Sigmoid colon (tissue), 7 donors: ENCODE data around the gene ALDH4A1. TPM values are rescaled to one million over a fixed set of nuclear protein-coding genes. Genes with fewer than 3 reads are reported as not detected.

Experiments used
- DNase-seq: peaks from one replicate; pipeline ENCODE4 v3.0.0-alpha.2; 2019
- H3K27ac ChIP-seq, 4 donors: fragments of 200-600 bp; sonication (generic); one replicate each; pipeline ENCODE4 v1.5.1; 2016 to 2019; ENCODE audit warnings: mild to moderate bottlenecking in 1 of 4
- H3K27me3 ChIP-seq, 3 donors: fragments of 200-600 bp; sonication (generic); one replicate each; pipeline ENCODE4 v1.5.1; 2019; ENCODE audit warnings: mild to moderate bottlenecking in 1 of 3
- H3K36me3 ChIP-seq, 4 donors: fragments of 200-600 bp; sonication (generic); one replicate each; pipeline ENCODE4 v1.5.1; 2016 to 2019
- H3K4me1 ChIP-seq, 4 donors: fragments of 200-600 bp; sonication (generic); one replicate each; pipeline ENCODE4 v1.5.1; 2017 to 2019
- H3K4me3 ChIP-seq, 4 donors: fragments of 200-600 bp; sonication (generic); one replicate each; pipeline ENCODE4 v1.5.1; 2017 to 2019; ENCODE audit warnings: mild to moderate bottlenecking in 2 of 4, moderate library complexity in 1 of 4
- H3K9me3 ChIP-seq, 4 donors: fragments of 200-600 bp in 3 of 4; sonication (generic) in 3 of 4; one replicate each; pipeline versions ENCODE4 v1.5.1 to v1.6.1; 2013 to 2019
- CTCF ChIP-seq, 4 experiments: fragments of 450-650 bp in 3 of 4; fragments of 200-600 bp in 1 of 4; IDR thresholded peaks; one replicate each; pipeline ENCODE4 v1.5.1; 2016 to 2019; ENCODE audit warnings: antibody characterized with exemption in 4 of 4, mild to moderate bottlenecking in 3 of 4, moderate library complexity in 2 of 4
- EP300 ChIP-seq, 4 donors: sonication (generic); formaldehyde crosslinking; IDR thresholded peaks; one replicate each; pipeline ENCODE4 v1.6.1; 2017; ENCODE audit warnings: antibody characterized with exemption in 4 of 4
- POLR2A ChIP-seq, 2 donors: fragments of 450-650 bp; IDR thresholded peaks; one replicate each; pipeline ENCODE4 v1.6.1; 2016; ENCODE audit warnings: antibody characterized with exemption in 2 of 2, mild to moderate bottlenecking in 2 of 2, moderate library complexity in 2 of 2
- POLR2AphosphoS5 ChIP-seq, 4 donors: sonication (generic); formaldehyde crosslinking; IDR thresholded peaks; one replicate each; pipeline ENCODE4 v1.6.1; 2017; ENCODE audit warnings: antibody characterized with exemption in 4 of 4
- WGBS, 2 donors: extraction: QIAGEN DNeasy Blood & Tissue Kit; methylation state at CpG; one replicate each; pipeline ENCODE4 v1.1.7; 2013; 5-methylcytosine and 5-hydroxymethylcytosine counted together
- intact Hi-C: fragments of 100-400 bp; cut with DNase I; formaldehyde crosslinking; loops from one replicate; pipeline ENCODE4 v1.15.1; 2023
- polyA plus RNA-seq, 3 donors: library from polyadenylated mRNA; stranded (reverse); fragments of 200-250 nt; gene quantifications; one replicate each; pipeline ENCODE4 v1.2.3, GENCODE V29; 2013
- total RNA-seq, 4 donors: library from RNA; depleted of rRNA; stranded (reverse); fragments of >200 nt; gene quantifications; one replicate each; pipeline ENCODE4 v1.1.0, GENCODE V29; 2016
- donor health status: healthy with polysubstance abuse.
- donor health status: Bipolar disorder and iron deficiency.
- donor health status: healthy.

The ALDH4A1 gene
- total and polyA plus RNA-seq, 7 donors, result 2.4 to 12.8 (median 7.2) TPM

- no peak for DNase-seq
- Histone ChIP-seq H3K4me3 (no peak overlapping the region), H3K27ac (no peak overlapping the region), H3K4me1 (no peaks in the 10 kb centered on the region), H3K36me3 (peaks cover 0 to 14% (median 3%) of the 10 kb centered on the region in 4 donors), H3K9me3 (no peaks in the 10 kb centered on the region), H3K27me3 (no peaks in the 10 kb centered on the region)
- TF ChIP-seq EP300 (IDR thresholded peaks at IDR 0.05), result no peak
- TF ChIP-seq POLR2AphosphoS5 (IDR thresholded peaks at IDR 0.05), result no peak
- no peak for TF ChIP-seq POLR2A (IDR thresholded peaks at IDR 0.05)
- no peak for TF ChIP-seq CTCF (IDR thresholded peaks at IDR 0.05)
- intact Hi-C loops, result no loop called here
- 91 to 93% methylated on average over 1 of the region's 1 CpG for WGBS, 2 donors
These were observed 21.8 kb downstream of the ALDH4A1 start for GRCh38 chr1:18880585-18880984.

GRCh38 chr1:18879791-18880309 is 22.5 kb downstream of the ALDH4A1 start:
- 44 to 73% methylated on average over 21 of the region's 21 CpGs for WGBS, 2 donors
- H3K4me3 ChIP-seq, result no peak overlapping the region
- H3K9me3 ChIP-seq, result no peaks in the 10 kb centered on the region
- H3K36me3 ChIP-seq, result peaks cover 0 to 14% (median 3%) of the 10 kb centered on the region in 4 donors
- peaks cover 0 to 7% (median 0%) of the 10 kb centered on the region in 4 donors for H3K4me1 ChIP-seq
- no peaks in the 10 kb centered on the region for H3K27me3 ChIP-seq
- intact Hi-C loops, result no loop called here
- H3K27ac ChIP-seq, result no peak overlapping the region
- TF ChIP-seq POLR2A (IDR thresholded peaks at IDR 0.05) (no peak), EP300 (IDR thresholded peaks at IDR 0.05) (no peak), POLR2AphosphoS5 (IDR thresholded peaks at IDR 0.05) (no peak), CTCF (IDR thresholded peaks at IDR 0.05) (no peak)
- no peak for DNase-seq

GRCh38 chr1:18879215-18879790 is 23.1 kb downstream of the ALDH4A1 start:
- Histone ChIP-seq H3K36me3 (peaks cover 0 to 14% (median 3%) of the 10 kb centered on the region in 4 donors), H3K4me3 (no peak overlapping the region), H3K4me1 (peaks cover 0 to 7% (median 0%) of the 10 kb centered on the region in 4 donors), H3K27me3 (no peaks in the 10 kb centered on the region), H3K9me3 (no peaks in the 10 kb centered on the region), H3K27ac (no peak overlapping the region)
- TF ChIP-seq POLR2A (IDR thresholded peaks at IDR 0.05), result no peak
- TF ChIP-seq EP300 (IDR thresholded peaks at IDR 0.05), result no peak
- TF ChIP-seq POLR2AphosphoS5 (IDR thresholded peaks at IDR 0.05), result no peak
- TF ChIP-seq CTCF (IDR thresholded peaks at IDR 0.05), result no peak
- DNase-seq, result no peak
- intact Hi-C loops, result no loop called here
- 68 to 83% methylated on average over 12 of the region's 12 CpGs for WGBS, 2 donors

GRCh38 chr1:18878538-18879214 is 23.7 kb downstream of the ALDH4A1 start:
- 88 to 91% methylated on average over 12 of the region's 12 CpGs for WGBS, 2 donors
- TF ChIP-seq POLR2A (IDR thresholded peaks at IDR 0.05), result no peak
- no peak for TF ChIP-seq POLR2AphosphoS5 (IDR thresholded peaks at IDR 0.05)
- no peak for TF ChIP-seq EP300 (IDR thresholded peaks at IDR 0.05)
- TF ChIP-seq CTCF (IDR thresholded peaks at IDR 0.05), result no peak
- no peak overlapping the region for H3K27ac ChIP-seq
- DNase-seq, result no peak
- no peaks in the 10 kb centered on the region for H3K27me3 ChIP-seq
- intact Hi-C loops, result no loop called here
- H3K4me3 ChIP-seq, result no peak overlapping the region
- H3K4me1 ChIP-seq, result peaks cover 0 to 7% (median 0%) of the 10 kb centered on the region in 4 donors
- H3K36me3 ChIP-seq, result peaks cover 0 to 14% (median 3%) of the 10 kb centered on the region in 4 donors
- H3K9me3 ChIP-seq, result no peaks in the 10 kb centered on the region
